ENCODE results near the gene STRA6. TPM values are rescaled to one million over a fixed set of nuclear protein-coding genes. Genes with fewer than 3 reads are reported as not detected.

Gene STRA6
- total RNA-seq, 2 donors from 2014 or later, result not detected

- H3K4me1 Mint-ChIP-seq, result no peaks in the 10 kb centered on the region
- H3K27me3 Mint-ChIP-seq, result peaks cover 14% of the 10 kb centered on the region
- H3K27ac Mint-ChIP-seq, result no peak overlapping the region
- no peak for ATAC-seq (replicated peaks)
- no peaks in the 10 kb centered on the region for H3K9me3 Mint-ChIP-seq
- H3K4me3 Mint-ChIP-seq, result no peak overlapping the region
- no peaks in the 10 kb centered on the region for H3K36me3 Mint-ChIP-seq (ENCODE audit: low read depth)
Observed at GRCh38 chr15:74233851-74234597, 31.4 kb upstream of the STRA6 start.

DNA sequence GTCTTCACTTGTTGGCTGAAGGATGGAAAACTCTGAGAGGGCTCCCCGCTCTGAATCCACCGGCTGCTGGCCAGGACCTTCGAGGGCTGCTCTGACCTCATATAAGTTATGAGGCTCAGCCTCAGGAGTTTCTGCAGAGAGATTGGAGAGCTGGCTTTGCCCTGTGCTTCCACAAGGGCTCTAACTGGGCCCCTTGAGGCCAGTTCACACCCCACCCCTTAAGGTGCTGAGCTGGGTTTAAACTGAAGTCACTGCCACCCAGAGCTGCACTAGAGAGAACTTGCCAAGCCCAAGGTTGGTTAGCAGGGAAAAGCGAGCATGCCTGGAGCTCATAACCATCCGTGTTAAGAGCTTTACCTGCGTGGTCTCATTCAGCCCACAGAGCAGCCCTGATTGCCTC lies 30.8 kb upstream of the STRA6 start:
- no peak overlapping the region for H3K4me3 Mint-ChIP-seq
- peaks cover 14% of the 10 kb centered on the region for H3K27me3 Mint-ChIP-seq
- ATAC-seq (replicated peaks), result no peak
- no peaks in the 10 kb centered on the region for H3K36me3 Mint-ChIP-seq (ENCODE audit: low read depth)
- H3K9me3 Mint-ChIP-seq, result no peaks in the 10 kb centered on the region
- H3K27ac Mint-ChIP-seq, result no peak overlapping the region
- no peaks in the 10 kb centered on the region for H3K4me1 Mint-ChIP-seq

DNA sequence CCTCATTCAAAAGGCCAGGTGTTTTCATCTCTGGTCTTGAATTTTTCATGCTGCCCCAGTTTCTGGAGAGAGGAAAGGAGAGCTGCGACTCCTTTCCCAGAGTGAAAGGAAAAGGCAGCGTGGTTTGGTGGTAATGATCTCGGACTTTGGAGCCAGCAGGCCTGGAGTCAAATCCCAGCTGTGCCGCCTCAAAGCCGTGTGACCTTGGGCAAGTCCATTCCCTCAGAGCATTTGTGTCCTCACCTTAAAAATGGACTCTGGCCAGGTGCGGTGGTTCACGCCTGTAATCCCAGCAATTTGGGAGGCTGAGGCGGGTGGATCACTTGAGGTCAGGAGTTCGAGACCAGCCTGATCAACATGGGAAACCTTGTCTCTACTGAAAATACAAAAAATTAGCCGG lies 28.9 kb upstream of the STRA6 start:
- no peak overlapping the region for H3K4me3 Mint-ChIP-seq
- no peaks in the 10 kb centered on the region for H3K9me3 Mint-ChIP-seq
- H3K36me3 Mint-ChIP-seq (ENCODE audit: low read depth), result no peaks in the 10 kb centered on the region
- H3K27me3 Mint-ChIP-seq, result peaks cover 15% of the 10 kb centered on the region
- H3K27ac Mint-ChIP-seq, result no peak overlapping the region
- H3K4me1 Mint-ChIP-seq, result no peaks in the 10 kb centered on the region
- no peak for ATAC-seq (replicated peaks)

DNA sequence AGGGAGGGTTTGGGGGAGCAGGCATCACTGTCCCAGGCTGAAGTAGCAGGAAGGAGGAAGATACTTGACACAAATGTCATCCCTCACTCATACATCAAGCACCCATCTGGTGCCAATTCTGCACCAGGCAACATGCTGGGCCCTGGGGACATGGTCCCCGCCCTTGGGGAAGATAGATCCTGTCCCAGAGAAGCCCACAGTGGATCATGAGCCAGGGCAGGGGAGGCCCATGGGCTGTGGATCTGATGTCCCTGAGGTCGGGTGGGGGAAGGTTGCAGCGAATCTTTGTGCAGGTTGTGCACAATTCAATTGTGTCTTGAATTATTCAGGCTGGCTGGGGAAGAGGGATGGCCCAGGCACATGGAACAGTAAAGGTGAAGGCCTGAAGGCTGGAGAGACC lies 27.1 kb upstream of the STRA6 start:
- ATAC-seq (replicated peaks), result no peak
- Mint-ChIP-seq H3K9me3 (no peaks in the 10 kb centered on the region), H3K27me3 (peaks cover 25% of the 10 kb centered on the region), H3K36me3 (ENCODE audit: low read depth) (no peaks in the 10 kb centered on the region), H3K27ac (no peak overlapping the region), H3K4me1 (no peaks in the 10 kb centered on the region), H3K4me3 (no peak overlapping the region)

- Mint-ChIP-seq H3K27me3 (peaks cover 34% of the 10 kb centered on the region), H3K4me3 (no peak overlapping the region), H3K36me3 (ENCODE audit: low read depth) (no peaks in the 10 kb centered on the region), H3K27ac (no peak overlapping the region), H3K4me1 (no peaks in the 10 kb centered on the region), H3K9me3 (no peaks in the 10 kb centered on the region)
- no peak for ATAC-seq (replicated peaks)
Observed at GRCh38 chr15:74228723-74229081, 26.1 kb upstream of the STRA6 start.

GRCh38 chr15:74227968-74228722 lies 25.6 kb upstream of the STRA6 start:
- no peak for ATAC-seq (replicated peaks)
- Mint-ChIP-seq H3K4me1 (no peaks in the 10 kb centered on the region), H3K4me3 (no peak overlapping the region), H3K9me3 (no peaks in the 10 kb centered on the region), H3K36me3 (ENCODE audit: low read depth) (no peaks in the 10 kb centered on the region), H3K27ac (no peak overlapping the region), H3K27me3 (peaks cover 38% of the 10 kb centered on the region)

DNA sequence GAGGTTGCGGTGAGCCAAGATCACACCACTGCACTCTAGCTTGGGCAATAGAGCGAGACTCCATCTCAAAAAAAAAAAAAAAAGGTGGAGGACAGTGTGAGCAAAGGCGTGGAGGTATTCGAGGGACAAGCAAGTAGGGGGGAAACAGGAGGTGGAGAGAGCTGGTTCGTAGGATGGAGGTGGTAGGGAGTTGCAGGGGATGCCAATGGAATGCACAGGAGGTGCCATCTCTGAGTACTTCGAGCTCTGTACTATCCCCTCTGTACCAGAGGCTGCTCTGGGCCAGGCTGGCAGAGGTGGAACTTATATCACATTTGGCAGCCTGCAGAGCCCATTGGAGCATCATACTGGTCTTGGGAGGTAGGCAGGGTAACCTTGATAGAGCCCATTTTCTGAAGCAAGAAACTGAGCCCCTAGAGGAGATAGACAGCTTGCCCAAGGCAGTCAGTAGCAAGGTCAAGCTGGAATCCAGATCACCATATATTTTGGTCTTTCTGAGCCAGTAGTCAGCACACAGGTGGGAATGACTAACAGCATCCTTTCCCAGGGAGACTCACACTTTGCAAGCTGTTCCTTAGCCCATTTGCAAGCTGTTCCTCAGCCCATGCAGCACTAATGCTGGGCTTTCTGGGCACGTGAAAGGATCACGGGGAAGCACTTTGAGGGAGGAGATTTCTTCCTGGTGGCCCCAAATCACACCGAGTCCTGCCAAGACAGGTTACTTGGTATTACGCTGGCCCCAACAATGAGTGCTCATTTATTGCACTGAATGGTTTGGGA lies 24.4 kb upstream of the STRA6 start:
- Mint-ChIP-seq H3K4me3 (no peak overlapping the region), H3K9me3 (no peaks in the 10 kb centered on the region), H3K27ac (no peak overlapping the region), H3K27me3 (peaks cover 40% of the 10 kb centered on the region), H3K4me1 (no peaks in the 10 kb centered on the region), H3K36me3 (ENCODE audit: low read depth) (no peaks in the 10 kb centered on the region)
- no peak for ATAC-seq (replicated peaks)

DNA sequence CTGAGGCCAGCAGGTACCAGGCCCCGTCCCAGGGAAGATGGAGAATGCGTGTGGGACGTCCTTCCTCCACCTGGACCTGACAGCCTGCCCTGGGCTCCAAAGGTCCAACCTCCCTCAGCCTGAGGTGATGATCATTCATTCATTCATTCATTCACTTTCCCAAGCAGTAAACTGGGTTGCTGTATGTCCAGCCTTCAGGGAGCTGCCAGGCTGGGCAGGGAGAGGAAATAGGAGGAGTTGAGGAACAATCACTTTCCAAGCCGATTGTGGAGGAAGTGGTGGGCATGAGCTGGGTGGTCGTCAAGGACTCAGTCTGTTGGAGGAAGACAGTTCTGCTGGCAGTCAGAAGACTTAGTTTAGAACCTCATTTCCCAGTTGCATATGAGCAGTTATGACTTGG lies 23.3 kb upstream of the STRA6 start:
- Mint-ChIP-seq H3K4me1 (no peaks in the 10 kb centered on the region), H3K36me3 (ENCODE audit: low read depth) (no peaks in the 10 kb centered on the region), H3K27me3 (peaks cover 43% of the 10 kb centered on the region), H3K9me3 (no peaks in the 10 kb centered on the region), H3K4me3 (no peak overlapping the region), H3K27ac (no peak overlapping the region)
- ATAC-seq (replicated peaks), result no peak

- no peaks in the 10 kb centered on the region for H3K4me1 Mint-ChIP-seq
- no peak overlapping the region for H3K27ac Mint-ChIP-seq
- no peaks in the 10 kb centered on the region for H3K36me3 Mint-ChIP-seq (ENCODE audit: low read depth)
- H3K9me3 Mint-ChIP-seq, result no peaks in the 10 kb centered on the region
- H3K27me3 Mint-ChIP-seq, result peaks cover 44% of the 10 kb centered on the region
- ATAC-seq (replicated peaks), result no peak
- H3K4me3 Mint-ChIP-seq, result no peak overlapping the region
Observed at GRCh38 chr15:74222240-74223119, 19.9 kb upstream of the STRA6 start.

GRCh38 chr15:74221399-74222239 lies 19.0 kb upstream of the STRA6 start:
- no peak for ATAC-seq (replicated peaks)
- H3K4me3 Mint-ChIP-seq, result no peak overlapping the region
- H3K36me3 Mint-ChIP-seq (ENCODE audit: low read depth), result no peaks in the 10 kb centered on the region
- no peaks in the 10 kb centered on the region for H3K4me1 Mint-ChIP-seq
- H3K9me3 Mint-ChIP-seq, result no peaks in the 10 kb centered on the region
- peaks cover 47% of the 10 kb centered on the region for H3K27me3 Mint-ChIP-seq
- H3K27ac Mint-ChIP-seq, result no peak overlapping the region

DNA sequence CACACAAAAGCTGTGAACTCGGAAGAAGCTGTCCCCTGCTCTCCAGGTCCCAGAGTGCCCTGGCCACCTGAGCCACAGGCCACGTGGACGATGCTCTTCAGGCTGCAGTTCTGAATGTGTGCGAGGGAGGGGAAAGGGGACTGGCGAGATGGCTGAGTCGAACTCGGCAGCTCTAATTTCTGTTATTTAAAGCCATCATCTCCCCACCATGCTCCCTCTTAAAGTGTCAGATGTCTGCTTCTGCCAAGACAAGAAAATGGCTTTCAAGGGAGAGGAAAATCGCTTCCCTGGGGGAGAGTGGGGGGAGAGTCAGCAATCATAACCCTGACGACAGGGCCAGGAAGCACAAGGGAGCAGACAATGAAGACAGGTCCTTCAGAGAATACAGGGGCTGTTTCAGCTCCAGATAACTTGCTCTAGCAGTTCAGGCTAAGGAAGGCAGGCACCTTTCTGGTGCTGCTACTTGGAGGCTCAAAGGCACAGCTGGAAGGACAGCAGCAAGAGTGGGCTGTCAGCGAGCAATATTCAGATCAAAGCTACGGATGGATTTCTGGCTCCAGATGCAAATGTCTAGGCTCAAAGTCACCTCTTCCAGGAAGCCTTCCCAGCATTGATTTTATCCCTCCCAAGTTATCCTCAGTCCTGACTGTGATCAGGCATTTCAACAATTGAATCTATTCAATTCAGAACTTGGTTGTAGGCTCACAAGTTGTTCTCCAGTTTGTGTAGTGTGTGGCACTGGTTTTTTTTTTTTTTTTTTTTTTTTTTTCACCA lies 18.1 kb upstream of the STRA6 start:
- Mint-ChIP-seq H3K4me1 (no peaks in the 10 kb centered on the region), H3K27ac (no peak overlapping the region), H3K9me3 (no peaks in the 10 kb centered on the region), H3K36me3 (ENCODE audit: low read depth) (no peaks in the 10 kb centered on the region), H3K4me3 (no peak overlapping the region), H3K27me3 (peaks cover 43% of the 10 kb centered on the region)
- ATAC-seq (replicated peaks), result no peak

DNA sequence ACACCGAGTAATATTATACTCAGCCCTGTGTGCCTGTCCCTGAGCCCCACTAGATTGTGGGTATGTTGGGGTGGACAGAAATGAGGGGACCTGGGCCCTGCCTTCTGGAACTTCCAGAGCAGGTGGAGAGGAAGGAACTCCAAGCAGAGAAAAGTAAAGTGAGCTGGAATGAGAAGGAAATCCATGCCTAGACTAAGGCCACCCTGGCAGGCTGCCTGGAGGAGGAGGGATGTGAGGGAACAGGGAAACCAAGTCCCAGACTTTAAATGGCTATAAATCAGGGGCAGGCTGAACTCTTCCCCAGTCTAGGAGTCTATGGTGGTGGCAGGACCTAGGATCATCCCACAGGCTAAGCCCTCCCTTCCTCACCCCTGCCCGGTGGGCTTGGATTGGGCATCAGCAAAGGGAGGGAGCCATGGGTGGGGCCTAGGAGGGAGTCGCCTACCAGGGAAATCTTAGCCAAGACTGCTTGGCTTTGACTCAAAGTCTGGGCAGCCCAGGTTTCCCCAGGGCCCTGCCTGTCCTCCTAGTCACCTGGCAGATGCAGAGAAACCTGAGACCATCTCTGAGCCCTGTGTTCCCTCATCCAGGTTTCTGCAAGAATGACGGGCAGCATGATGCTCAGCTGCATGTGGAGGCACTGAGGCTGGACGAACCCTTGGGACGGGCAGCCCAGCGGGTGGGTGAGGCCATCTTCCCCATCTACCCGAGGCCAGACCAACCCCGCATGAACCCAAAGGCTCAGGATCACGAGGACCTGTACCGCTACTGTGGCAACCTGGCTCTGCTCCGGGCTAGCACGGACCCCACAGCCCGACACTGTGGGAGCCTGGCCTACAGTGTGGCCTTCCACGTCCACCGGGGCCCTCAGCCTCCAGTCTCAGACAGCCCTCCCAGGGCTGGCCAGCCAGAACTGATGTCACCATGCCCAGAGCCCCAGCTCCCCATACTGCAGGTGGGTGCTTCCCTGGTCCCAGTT lies 15.6 kb upstream of the STRA6 start:
- H3K4me3 Mint-ChIP-seq, result no peak overlapping the region
- H3K36me3 Mint-ChIP-seq (ENCODE audit: low read depth), result no peaks in the 10 kb centered on the region
- H3K27me3 Mint-ChIP-seq, result peaks cover 38% of the 10 kb centered on the region
- H3K4me1 Mint-ChIP-seq, result no peaks in the 10 kb centered on the region
- no peaks in the 10 kb centered on the region for H3K9me3 Mint-ChIP-seq
- no peak overlapping the region for H3K27ac Mint-ChIP-seq
- ATAC-seq (replicated peaks), result no peak
